Measurements from ENCODE around the gene CREB5.

CREB5 gene

GRCh38 chr7:28425496-28425895 is 13.2 kb downstream of the CREB5 start:
- DNase-seq (ENCODE audit: extremely low read depth, low read depth), result no peak
- TF ChIP-seq CTCF (IDR thresholded peaks at IDR 0.05; ENCODE audit: low read depth, low read length), result no peak

GRCh38 chr7:28427236-28427635 is 14.9 kb downstream of the CREB5 start:
- DNase-seq (ENCODE audit: extremely low read depth, low read depth), result no peak
- TF ChIP-seq CTCF (IDR thresholded peaks at IDR 0.05; ENCODE audit: low read depth, low read length), result no peak

GRCh38 chr7:28430616-28431015 is 18.3 kb downstream of the CREB5 start:
- TF ChIP-seq CTCF (IDR thresholded peaks at IDR 0.05; ENCODE audit: low read depth, low read length), result no peak
- DNase-seq (ENCODE audit: extremely low read depth, low read depth), result no peak

- no peak for TF ChIP-seq CTCF (IDR thresholded peaks at IDR 0.05; ENCODE audit: low read depth, low read length)
- DNase-seq (ENCODE audit: extremely low read depth, low read depth), result no peak
Observed at GRCh38 chr7:28432105-28432504, 19.8 kb downstream of the CREB5 start.

- no peak for TF ChIP-seq CTCF (IDR thresholded peaks at IDR 0.05; ENCODE audit: low read depth, low read length)
- DNase-seq (ENCODE audit: extremely low read depth, low read depth), result no peak
Observed at GRCh38 chr7:28433039-28433438, 20.7 kb downstream of the CREB5 start.

GRCh38 chr7:28433699-28434219 is 21.4 kb downstream of the CREB5 start:
- no peak for DNase-seq (ENCODE audit: extremely low read depth, low read depth)

GRCh38 chr7:28434510-28434909 is 22.2 kb downstream of the CREB5 start:
- TF ChIP-seq CTCF (IDR thresholded peaks at IDR 0.05; ENCODE audit: low read depth, low read length), result no peak
- no peak for DNase-seq (ENCODE audit: extremely low read depth, low read depth)

More at GRCh38 chr7:28433699-28434219, 21.4 kb downstream of the CREB5 start:
- TF ChIP-seq CTCF (IDR thresholded peaks at IDR 0.05; ENCODE audit: low read depth, low read length), result no peak

Measured in AG09319 (cell line).